Left lung (tissue), 10 donors: ENCODE measurements around the gene ERAP2. TPM values are rescaled to one million over a fixed set of nuclear protein-coding genes. Genes with fewer than 3 reads are reported as not detected.
"Not testable (repeated sequence)": the region's sequence is repeated elsewhere in the genome, so short reads cannot be mapped to it uniquely, and the experiment has no call there.

Source experiments
- ATAC-seq: fragments of 200-7000 bp; cut with Tn5 transposase; one replicate; pipeline ENCODE4 v1.9.1; 2020; ENCODE audit warnings: moderate library complexity
- DNase-seq, 4 donors: peaks; one replicate each; pipeline ENCODE4 v3.0.0-alpha.2; 2013 to 2020
- H3K27ac ChIP-seq, 2 donors: fragments of 200-600 bp; sonication (generic) in 1 of 2; one replicate each; pipeline versions ENCODE4 v1.5.0 to v1.8.0; 2020 to 2021
- H3K27me3 ChIP-seq, 2 donors: fragments of 200-600 bp; sonication (generic) in 1 of 2; one replicate each; pipeline versions ENCODE4 v1.5.0 to v1.8.0; 2020 to 2021
- H3K36me3 ChIP-seq, 2 donors: fragments of 200-600 bp; sonication (generic) in 1 of 2; one replicate each; pipeline versions ENCODE4 v1.5.0 to v1.8.0; 2020 to 2021
- H3K4me1 ChIP-seq, 2 donors: fragments of 200-600 bp; one replicate each; pipeline ENCODE4 v1.8.0; 2021
- H3K4me3 ChIP-seq, 2 donors: fragments of 200-600 bp; sonication (generic) in 1 of 2; one replicate each; pipeline versions ENCODE4 v1.5.0 to v1.8.0; 2020 to 2021; ENCODE audit warnings: mild to moderate bottlenecking in 1 of 2
- H3K9me3 ChIP-seq, 2 donors: fragments of 200-600 bp; sonication (generic) in 1 of 2; one replicate each; pipeline versions ENCODE4 v1.5.0 to v1.8.0; 2020 to 2021
- CTCF ChIP-seq, 2 donors: fragments of 200-600 bp; sonication (generic) in 1 of 2; IDR thresholded peaks; one replicate each; pipeline versions ENCODE4 v1.5.0 to v1.8.0; 2021; ENCODE audit warnings: antibody characterized with exemption in 2 of 2
- intact Hi-C, 2 donors: fragments of 100-400 bp; cut with DNase I; formaldehyde crosslinking; loops; one replicate each; pipeline versions ENCODE4 v1.11.2 to v1.14.2; 2022
- polyA plus RNA-seq, 6 donors: library from polyadenylated mRNA; unstranded; fragments of 120-200 nt; gene quantifications; one replicate each; pipeline ENCODE4 v1.2.1, GENCODE V29; 2013; ENCODE audit not compliant: insufficient read length in 6 of 6
- total RNA-seq, 2 donors: library from RNA; stranded (reverse); fragmentation: NEBNext Ultra II Directional; extraction: Animal tissue kit (Norgen Biotek cat#: 25700); gene quantifications; one replicate each; pipeline ENCODE4 v1.2.1, GENCODE V29; 2021
- donor health status: DM: no; HTN: yes; CAD: no.
- donor health status: DM: no; HTN: no; CAD: no.

Gene ERAP2
- total and polyA plus RNA-seq, 8 donors, result 17.0 to 40.6 (median 28.1) TPM

- Histone ChIP-seq H3K4me3 (no peak overlapping the region), H3K27ac (no peak overlapping the region), H3K27me3 (no peaks in the 10 kb centered on the region), H3K36me3 (no peaks in the 10 kb centered on the region), H3K9me3 (no peaks in the 10 kb centered on the region), H3K4me1 (peaks cover 14 to 26% of the 10 kb centered on the region in 2 donors)
- ATAC-seq, result no peak
- TF ChIP-seq CTCF (IDR thresholded peaks at IDR 0.05), result no peak
- intact Hi-C loops, result no loop called here
- DNase-seq, result no peak
Measured at GRCh38 chr5:96928931-96929708, 52.8 kb downstream of the ERAP2 start.

- ATAC-seq, result no peak
- intact Hi-C loops, result no loop called here
- no peak overlapping the region for H3K4me3 ChIP-seq
- no peaks in the 10 kb centered on the region for H3K9me3 ChIP-seq
- no peaks in the 10 kb centered on the region for H3K27me3 ChIP-seq
- no peak for DNase-seq
- H3K4me1 ChIP-seq, result peaks cover 14 to 29% of the 10 kb centered on the region in 2 donors
- no peaks in the 10 kb centered on the region for H3K36me3 ChIP-seq
- no peak overlapping the region for H3K27ac ChIP-seq
- TF ChIP-seq CTCF (IDR thresholded peaks at IDR 0.05), result no peak
Measured at GRCh38 chr5:96930058-96930457, 53.8 kb downstream of the ERAP2 start.

- intact Hi-C loops, result no loop called here
- H3K4me3 ChIP-seq, result no peak overlapping the region
- no peaks in the 10 kb centered on the region for H3K36me3 ChIP-seq
- DNase-seq (no peak), ATAC-seq (no peak)
- H3K27me3 ChIP-seq, result no peaks in the 10 kb centered on the region
- H3K27ac ChIP-seq, result no peak overlapping the region
- H3K4me1 ChIP-seq, result peaks cover 14 to 29% of the 10 kb centered on the region in 2 donors
- TF ChIP-seq CTCF (IDR thresholded peaks at IDR 0.05), result no peak
- no peaks in the 10 kb centered on the region for H3K9me3 ChIP-seq
Measured at GRCh38 chr5:96930589-96930988, 54.3 kb downstream of the ERAP2 start.

- ATAC-seq, DNase-seq, H3K36me3 ChIP-seq, H3K27me3 ChIP-seq, H3K9me3 ChIP-seq, H3K4me3 ChIP-seq, H3K27ac ChIP-seq, intact Hi-C loops: not testable (repeated sequence)
- peaks cover 14 to 29% of the 10 kb centered on the region in 2 donors for H3K4me1 ChIP-seq
Measured at GRCh38 chr5:96931037-96931436, 54.7 kb downstream of the ERAP2 start.

- Histone ChIP-seq H3K27me3 (no peaks in the 10 kb centered on the region), H3K4me3 (no peak overlapping the region), H3K36me3 (no peaks in the 10 kb centered on the region), H3K9me3 (no peaks in the 10 kb centered on the region), H3K27ac (no peak overlapping the region), H3K4me1 (peaks cover 14 to 29% of the 10 kb centered on the region in 2 donors)
- ATAC-seq, result no peak
- no peak for TF ChIP-seq CTCF (IDR thresholded peaks at IDR 0.05)
- DNase-seq, result no peak
- intact Hi-C loops, result no loop called here
Measured at GRCh38 chr5:96931605-96932004, 55.3 kb downstream of the ERAP2 start.

GRCh38 chr5:96932026-96932425 is 55.7 kb downstream of the ERAP2 start:
- Histone ChIP-seq H3K9me3 (no peaks in the 10 kb centered on the region), H3K27ac (no peak overlapping the region), H3K4me1 (peaks cover 14 to 32% of the 10 kb centered on the region in 2 donors), H3K27me3 (no peaks in the 10 kb centered on the region), H3K4me3 (no peak overlapping the region), H3K36me3 (no peaks in the 10 kb centered on the region)
- intact Hi-C loops, result no loop called here
- ATAC-seq (no peak), DNase-seq (no peak)
- TF ChIP-seq CTCF (IDR thresholded peaks at IDR 0.05), result no peak
